Fibroblast of skin of abdomen (primary cell): ENCODE results near the gene EFHC1.

Experiments
- DNase-seq: peaks from one replicate; pipeline ENCODE4 v3.0.0-alpha.2; 2013

EFHC1 gene

DNA sequence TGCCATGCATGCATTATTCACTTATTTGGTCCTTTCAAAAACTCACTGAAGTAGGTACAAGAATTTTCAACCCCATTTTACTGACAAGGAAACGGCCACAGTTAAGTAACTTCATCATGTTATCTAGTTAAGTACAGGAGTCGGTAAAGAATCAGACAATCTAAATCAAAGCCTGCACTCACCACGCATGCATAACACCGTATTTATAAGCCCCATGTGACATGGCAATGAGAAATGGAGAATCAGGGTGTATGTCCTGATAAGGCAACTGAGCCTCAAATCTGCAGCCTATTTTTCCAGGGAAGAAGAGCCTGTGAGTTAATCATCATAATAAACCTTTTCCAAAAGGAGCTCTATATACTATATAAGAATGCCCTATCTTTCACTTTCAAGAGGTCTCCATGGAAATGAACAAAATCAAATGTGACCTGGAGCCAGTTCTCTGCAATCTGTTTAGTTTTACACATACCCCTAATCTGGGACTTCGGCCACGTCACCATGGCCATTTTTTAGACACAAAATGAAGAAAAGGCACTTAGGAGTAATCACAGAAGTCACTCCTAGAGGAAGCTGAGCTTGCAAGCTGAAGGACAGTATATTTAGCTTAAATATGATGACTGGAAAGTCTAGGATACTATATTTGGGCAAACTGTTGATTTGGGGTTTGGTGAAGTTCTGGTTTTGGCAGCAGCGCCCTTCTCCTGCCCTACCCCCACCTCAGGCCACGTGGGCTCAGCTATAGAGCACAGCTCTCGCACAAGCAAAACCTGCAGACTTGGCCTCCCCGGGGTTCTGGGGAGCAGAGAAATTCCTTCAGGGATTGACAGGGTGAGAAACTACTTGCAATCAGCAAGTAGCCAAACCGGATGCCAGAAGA lies 137.5 kb downstream of the EFHC1 start:
- DNase-seq: peak; percentile 54

DNA sequence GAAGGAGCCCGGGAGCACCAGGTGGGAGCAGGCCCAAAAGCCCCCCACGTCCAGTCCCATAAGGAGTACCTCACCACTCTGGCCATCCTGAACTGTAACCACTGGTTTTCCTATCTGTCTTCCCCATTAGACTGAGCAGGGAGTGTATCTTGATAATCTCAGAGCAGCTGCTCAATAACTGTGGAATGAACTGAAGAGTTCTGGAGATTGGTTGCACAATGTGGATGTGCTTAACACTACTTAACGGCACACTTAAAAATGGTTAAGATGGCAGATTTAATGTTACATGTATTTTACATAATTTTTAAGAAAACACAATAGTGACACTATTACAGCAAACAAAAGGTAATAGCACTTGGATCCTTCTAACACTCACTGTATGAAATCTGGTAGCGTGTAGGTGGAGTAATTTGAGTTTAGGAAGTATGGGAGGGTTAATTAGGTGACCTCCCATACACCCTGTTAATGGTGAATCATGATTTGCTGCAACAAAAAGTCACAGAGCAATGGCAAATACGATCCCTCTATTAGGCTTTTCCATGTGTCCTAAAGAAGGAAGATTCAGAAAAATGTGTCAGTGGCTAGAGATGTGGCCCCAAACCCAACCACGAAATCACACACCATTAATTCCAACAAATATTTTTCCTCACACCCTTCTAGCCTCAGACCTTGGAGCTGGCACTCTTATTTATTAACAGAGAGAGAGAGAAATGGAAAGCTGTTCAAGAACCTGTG lies 138.3 kb downstream of the EFHC1 start:
- DNase-seq: no peak

DNA sequence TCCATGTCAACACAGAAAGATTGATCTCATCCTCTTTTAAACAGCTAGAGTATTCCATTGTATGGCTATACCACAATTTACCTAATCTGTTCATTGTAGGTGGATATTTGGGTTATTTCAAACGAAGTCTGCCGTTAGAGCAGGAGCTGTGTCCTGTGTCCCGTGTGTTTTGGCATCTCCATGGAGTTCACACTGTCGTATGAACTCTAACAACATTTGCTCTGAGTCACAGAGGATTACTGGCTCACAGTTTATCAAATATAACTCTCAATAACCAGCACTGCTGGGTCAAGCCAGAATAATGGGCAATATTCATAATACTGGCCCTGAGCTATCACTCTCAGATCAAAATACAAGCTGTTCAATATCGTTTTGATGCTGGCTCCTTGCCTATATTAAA lies 140.3 kb downstream of the EFHC1 start:
- no peak for DNase-seq

DNA sequence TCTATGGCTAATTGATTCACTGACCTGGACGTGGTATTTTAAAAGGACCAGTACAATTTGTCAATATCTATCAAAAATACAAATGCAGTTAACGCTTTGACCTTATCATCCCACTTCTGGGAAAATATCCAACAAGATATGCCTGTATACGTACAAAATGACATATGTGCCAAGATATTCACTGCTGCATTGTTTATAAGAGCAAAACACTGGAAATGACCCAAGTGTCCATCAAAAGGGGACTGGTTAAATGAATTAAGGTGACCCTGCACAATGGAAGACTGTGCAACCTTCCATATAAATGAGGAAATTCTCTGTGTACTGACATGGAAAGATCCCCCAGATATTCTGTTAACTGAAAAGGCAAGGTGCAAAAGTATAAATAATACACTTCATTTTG lies 142.8 kb downstream of the EFHC1 start:
- DNase-seq: no peak

DNA sequence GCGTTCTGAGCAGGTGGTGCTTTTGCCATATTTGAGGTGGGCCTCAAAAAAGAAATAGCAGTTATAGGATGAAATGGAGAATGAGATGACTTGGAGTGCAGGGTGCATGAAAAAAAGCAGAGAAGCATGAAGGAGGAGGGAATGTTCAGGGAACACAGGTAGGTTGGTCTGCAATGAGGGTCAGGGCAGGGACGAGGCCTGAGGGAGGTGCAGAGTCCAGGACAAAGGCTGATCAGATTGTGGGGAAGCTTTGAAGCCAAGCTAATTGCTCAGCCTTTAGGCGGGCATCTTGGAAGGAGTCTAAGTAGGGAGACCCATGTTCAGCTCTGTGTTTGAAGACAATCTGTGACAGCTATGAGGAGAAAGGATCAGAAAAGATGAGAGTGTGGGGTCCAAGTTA lies 144.7 kb downstream of the EFHC1 start:
- DNase-seq: no peak

DNA sequence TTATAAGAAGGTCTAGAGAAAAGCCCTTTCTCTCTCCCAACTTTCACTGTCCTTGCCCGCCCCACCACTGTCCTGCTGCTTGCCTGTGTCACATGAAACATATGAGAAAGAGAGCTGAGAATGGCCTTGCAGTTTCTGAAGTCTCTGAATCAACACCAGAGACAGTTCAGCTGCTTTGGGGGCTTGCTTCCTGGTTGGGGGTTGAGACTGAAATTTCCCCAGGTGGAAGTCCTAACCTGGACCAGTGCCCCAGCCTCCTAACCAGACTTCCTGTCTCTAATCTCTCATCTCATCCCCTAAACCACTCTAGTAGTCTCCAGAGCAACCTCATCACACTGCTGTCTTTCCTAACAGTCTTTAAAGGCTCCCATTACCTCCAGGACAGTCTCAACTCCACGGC lies 146.1 kb downstream of the EFHC1 start:
- no peak for DNase-seq

DNA sequence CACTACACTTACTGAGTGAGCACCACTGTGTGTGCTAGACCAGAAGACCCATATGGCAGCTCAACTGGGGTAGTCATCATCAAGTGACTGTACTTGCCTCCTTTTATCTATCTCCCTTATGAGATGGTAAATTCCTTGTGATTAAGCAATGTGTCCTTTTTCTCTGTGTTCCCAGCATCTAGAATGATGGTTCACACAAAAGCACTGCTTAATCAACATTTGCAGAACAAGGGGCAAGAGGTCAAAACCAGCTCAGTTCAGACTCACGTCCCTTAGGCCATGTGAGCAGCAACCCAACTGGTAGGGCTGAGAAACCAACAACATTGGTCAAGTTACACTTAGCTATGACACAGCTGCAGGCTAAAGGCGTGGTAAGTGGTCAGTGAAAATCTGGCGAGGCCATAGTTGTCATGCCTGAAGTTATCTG lies 146.7 kb downstream of the EFHC1 start:
- DNase-seq: peak; percentile 33

DNA sequence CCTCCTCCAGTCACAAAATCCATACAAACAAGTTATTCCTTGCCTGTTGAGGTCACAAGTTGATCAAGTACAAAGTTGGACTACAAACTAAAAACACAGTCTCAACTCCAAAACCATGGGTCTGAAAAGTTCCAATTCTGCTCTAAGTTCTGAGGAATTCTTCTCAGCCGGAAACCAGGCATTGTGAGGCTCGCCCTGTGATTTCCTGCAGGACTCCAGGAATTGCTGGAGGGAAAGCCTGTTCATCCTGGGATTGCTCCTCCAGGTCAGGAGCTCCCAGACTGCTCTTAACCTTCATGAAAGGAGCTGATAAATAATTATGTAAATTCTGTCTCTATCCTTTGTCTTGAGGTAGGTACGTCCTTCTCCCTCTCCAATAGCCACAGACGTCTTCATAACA lies 148.2 kb downstream of the EFHC1 start:
- DNase-seq: no peak

DNA sequence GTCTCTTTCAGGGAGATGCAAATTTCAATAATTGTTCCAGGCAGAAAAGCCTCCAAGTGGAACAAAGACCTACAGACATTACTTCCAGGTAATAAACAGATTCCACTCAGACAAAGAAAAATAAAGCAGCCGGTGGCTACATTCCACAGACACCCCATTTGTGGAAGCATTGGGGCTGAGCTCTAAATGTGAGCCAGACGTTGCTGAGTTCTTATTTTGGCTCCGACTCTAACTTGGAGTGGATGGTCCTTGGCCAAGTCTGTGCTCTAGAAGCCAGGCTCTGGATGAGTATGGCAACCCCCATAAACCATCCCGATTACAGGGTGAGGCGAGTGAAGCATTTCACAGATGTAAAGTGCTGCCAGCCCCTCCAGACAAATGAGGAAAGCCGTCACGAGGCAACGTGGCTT lies 150.2 kb downstream of the EFHC1 start:
- DNase-seq: peak; percentile 85

DNA sequence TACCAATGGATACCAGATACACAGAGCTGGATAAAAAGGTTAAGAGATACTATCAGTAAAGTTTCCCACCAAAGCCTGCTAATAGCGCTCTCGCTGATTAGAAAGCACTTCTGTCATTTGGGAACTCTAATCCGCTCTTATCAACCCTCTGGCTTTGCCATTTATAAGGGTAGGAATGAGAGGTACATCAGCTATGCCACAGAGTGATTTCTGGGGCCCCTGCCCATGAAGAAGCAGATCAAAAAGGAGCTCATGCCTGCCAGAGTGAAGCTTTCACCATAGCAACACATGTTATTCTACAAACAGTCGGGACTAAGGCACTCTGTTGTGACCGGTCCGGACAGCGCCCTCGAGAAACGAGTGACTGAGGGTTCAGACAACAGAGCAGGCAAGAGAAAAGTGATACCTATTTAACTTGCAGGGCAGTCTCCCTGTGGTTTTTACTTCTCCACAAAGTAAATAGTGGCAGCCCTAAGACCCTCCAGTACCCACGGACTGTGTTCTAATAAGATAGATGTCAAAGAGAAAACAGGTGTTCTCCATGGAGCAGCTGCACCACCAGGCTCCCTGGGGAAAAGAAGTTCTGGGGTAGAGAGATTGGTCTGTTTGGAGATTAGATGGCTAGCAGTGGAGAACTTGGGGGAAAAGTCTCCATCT lies 151.1 kb downstream of the EFHC1 start:
- DNase-seq: no peak

DNA sequence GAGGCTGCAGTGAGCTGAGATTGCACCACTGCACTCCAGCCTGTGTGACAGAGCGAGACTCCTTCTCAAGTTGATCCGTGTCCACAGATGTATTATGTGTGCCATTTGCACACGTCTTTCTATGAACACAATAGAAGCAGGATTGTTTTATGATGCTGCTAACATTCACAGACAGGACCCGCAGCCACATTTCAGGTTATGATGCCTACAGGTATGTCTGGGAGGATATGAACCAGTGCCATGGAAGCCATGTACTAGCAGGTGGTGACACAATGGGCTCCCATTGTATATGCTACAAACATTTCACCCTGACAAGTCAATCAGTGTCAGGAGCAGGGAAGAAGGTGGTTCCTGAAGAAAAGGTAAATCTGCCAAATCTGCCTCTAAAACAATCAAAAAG lies 152.4 kb downstream of the EFHC1 start:
- DNase-seq: no peak

DNA sequence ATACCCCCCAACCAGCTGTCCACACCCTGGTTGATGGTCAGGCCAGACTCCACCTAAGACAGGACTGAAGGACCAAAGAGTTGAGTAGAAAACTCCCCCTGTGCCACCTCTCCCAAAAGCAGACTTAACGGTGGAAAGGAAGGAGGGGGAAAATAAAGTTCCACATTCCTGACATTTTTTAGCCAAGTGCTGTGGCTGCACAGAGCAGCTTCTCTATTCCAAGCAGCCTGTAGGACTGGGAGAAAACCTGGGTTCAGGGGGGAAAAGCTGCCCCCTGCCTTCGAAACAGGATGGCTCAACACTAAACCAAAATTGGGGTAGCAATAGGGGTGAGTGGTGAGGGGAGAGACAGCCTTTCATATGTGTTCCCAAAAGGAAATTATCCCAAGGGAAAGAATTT lies 153.2 kb downstream of the EFHC1 start:
- peak; percentile 68 for DNase-seq
